ENCODE data around the gene ADAMTS8. TPM values are rescaled to one million over a fixed set of nuclear protein-coding genes. Genes with fewer than 3 reads are reported as not detected.

Gene ADAMTS8
- total and polyA plus RNA-seq, 4 donors, result 0.02 to 0.08 (median 0.07) TPM; not detected in 1

DNA sequence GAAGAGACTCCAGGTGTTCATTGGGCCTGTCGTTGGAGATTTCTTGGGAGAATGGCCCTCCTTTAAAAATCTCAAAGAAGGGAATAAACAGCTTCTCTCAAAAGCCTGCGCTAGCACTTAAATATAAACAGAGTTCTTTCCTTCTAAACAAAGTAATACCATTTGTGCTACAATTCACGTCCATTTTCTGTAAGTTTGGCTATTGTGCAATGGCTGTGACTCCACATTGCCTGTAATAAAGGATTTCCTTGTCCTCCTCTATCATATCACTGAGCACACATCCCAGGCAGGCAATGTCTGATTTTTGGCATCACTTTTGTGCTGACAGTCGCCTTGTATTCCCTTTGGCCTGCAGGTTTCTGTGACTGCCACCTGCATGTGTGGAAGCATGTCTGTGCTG is 4.9 kb upstream of the ADAMTS8 start:
- Histone ChIP-seq H3K27ac (ENCODE audit: low read depth in 1 of 2, low read length in 2 of 2) (no peak overlapping the region), H3K4me3 (ENCODE audit: low read depth in 1 of 3, low read length in 3 of 3) (no peak overlapping the region), H3K27me3 (ENCODE audit: control insufficient read depth in 4 of 4, insufficient read depth in 4 of 4, low read length in 3 of 4) (peaks cover 0 to 9% (median 1%) of the 10 kb centered on the region in 4 donors), H3K9ac (ENCODE audit: low read depth in 1 of 2, low read length in 2 of 2) (no peak overlapping the region), H3K36me3 (ENCODE audit: control insufficient read depth in 4 of 4, insufficient read depth in 3 of 4, low read depth in 1 of 4, low read length in 3 of 4) (no peaks in the 10 kb centered on the region), H3K4me1 (ENCODE audit: control insufficient read depth in 4 of 4, insufficient read depth in 4 of 4, low read length in 3 of 4) (peaks cover 2 to 14% (median 7%) of the 10 kb centered on the region in 4 donors), H3K9me3 (ENCODE audit: control insufficient read depth in 4 of 4, low read length in 3 of 4) (no peaks in the 10 kb centered on the region)
- TF ChIP-seq GABPA (IDR thresholded peaks at IDR 0.05 in 1 of 2, conservative IDR thresholded peaks at IDR 0.05 in 1 of 2) (no peak), EGR1 (IDR thresholded peaks at IDR 0.05; ENCODE audit: low read depth in 2 of 2) (no peak), FOXA2 (IDR thresholded peaks at IDR 0.05) (no peak), CTCF (IDR thresholded peaks at IDR 0.05; ENCODE audit: low read depth, low read length, missing input control) (no peak), ATF3 (IDR thresholded peaks at IDR 0.05) (no peak), RAD21 (IDR thresholded peaks at IDR 0.05) (no peak), RXRA (IDR thresholded peaks at IDR 0.05) (no peak), ZBTB33 (IDR thresholded peaks at IDR 0.05) (no peak), MAX (IDR thresholded peaks at IDR 0.05) (no peak), FOXA1 (IDR thresholded peaks at IDR 0.05) (no peak), YY1 (IDR thresholded peaks at IDR 0.05) (no peak), HNF4G (IDR thresholded peaks at IDR 0.05) (no peak), NR2F2 (IDR thresholded peaks at IDR 0.05) (no peak), HNF4A (conservative IDR thresholded peaks at IDR 0.05) (no peak), SP1 (IDR thresholded peaks at IDR 0.05) (no peak)
- TF ChIP-seq, protein P1, sequence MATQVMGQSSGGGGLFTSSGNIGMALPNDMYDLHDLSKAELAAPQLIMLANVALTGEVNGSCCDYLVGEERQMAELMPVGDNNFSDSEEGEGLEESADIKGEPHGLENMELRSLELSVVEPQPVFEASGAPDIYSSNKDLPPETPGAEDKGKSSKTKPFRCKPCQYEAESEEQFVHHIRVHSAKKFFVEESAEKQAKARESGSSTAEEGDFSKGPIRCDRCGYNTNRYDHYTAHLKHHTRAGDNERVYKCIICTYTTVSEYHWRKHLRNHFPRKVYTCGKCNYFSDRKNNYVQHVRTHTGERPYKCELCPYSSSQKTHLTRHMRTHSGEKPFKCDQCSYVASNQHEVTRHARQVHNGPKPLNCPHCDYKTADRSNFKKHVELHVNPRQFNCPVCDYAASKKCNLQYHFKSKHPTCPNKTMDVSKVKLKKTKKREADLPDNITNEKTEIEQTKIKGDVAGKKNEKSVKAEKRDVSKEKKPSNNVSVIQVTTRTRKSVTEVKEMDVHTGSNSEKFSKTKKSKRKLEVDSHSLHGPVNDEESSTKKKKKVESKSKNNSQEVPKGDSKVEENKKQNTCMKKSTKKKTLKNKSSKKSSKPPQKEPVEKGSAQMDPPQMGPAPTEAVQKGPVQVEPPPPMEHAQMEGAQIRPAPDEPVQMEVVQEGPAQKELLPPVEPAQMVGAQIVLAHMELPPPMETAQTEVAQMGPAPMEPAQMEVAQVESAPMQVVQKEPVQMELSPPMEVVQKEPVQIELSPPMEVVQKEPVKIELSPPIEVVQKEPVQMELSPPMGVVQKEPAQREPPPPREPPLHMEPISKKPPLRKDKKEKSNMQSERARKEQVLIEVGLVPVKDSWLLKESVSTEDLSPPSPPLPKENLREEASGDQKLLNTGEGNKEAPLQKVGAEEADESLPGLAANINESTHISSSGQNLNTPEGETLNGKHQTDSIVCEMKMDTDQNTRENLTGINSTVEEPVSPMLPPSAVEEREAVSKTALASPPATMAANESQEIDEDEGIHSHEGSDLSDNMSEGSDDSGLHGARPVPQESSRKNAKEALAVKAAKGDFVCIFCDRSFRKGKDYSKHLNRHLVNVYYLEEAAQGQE (IDR thresholded peaks at IDR 0.05), result no peak
- WGBS, result 84% methylated on average over 4 of the region's 4 CpGs
- DNase-seq (ENCODE audit: low spot score), result no peak

DNA sequence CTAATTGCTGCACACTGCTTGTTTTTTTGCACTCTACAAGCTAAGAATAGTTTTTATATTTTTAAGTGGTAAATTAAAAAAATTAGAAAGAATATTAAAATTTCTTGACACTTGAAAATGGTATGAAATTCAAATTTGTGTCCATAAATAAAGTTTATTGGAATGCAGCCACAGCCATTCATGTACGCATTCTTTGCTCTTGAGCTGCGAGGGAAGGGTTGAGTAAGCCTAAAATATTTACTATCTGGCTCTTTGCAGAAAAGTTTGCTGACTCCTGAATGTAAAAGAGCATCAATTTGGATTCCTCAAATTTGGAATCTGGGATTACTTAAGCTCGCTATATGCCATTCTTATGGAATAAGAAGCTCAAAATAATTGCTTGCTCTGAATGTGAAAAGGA is 3.4 kb upstream of the ADAMTS8 start:
- DNase-seq (ENCODE audit: low spot score), result no peak
- peaks cover 11 to 28% (median 19%) of the 10 kb centered on the region in 4 donors for H3K4me1 ChIP-seq (ENCODE audit: control insufficient read depth in 4 of 4, insufficient read depth in 4 of 4, low read length in 3 of 4)
- no peaks in the 10 kb centered on the region for H3K36me3 ChIP-seq (ENCODE audit: control insufficient read depth in 4 of 4, insufficient read depth in 3 of 4, low read depth in 1 of 4, low read length in 3 of 4)
- H3K27me3 ChIP-seq (ENCODE audit: control insufficient read depth in 4 of 4, insufficient read depth in 4 of 4, low read length in 3 of 4), result peaks cover 0 to 9% (median 2%) of the 10 kb centered on the region in 4 donors
- no peak overlapping the region for H3K9ac ChIP-seq (ENCODE audit: low read depth in 1 of 2, low read length in 2 of 2)
- no peak overlapping the region for H3K4me3 ChIP-seq (ENCODE audit: low read depth in 1 of 3, low read length in 3 of 3)
- no peak overlapping the region for H3K27ac ChIP-seq (ENCODE audit: low read depth in 1 of 2, low read length in 2 of 2)
- 48% methylated on average over 3 of the region's 3 CpGs for WGBS
- no peak for TF ChIP-seq YY1 (IDR thresholded peaks at IDR 0.05)
- no peak for TF ChIP-seq NR2F2 (IDR thresholded peaks at IDR 0.05)
- no peak for TF ChIP-seq RXRA (IDR thresholded peaks at IDR 0.05)
- no peak for TF ChIP-seq MAX (IDR thresholded peaks at IDR 0.05)
- TF ChIP-seq CTCF (IDR thresholded peaks at IDR 0.05; ENCODE audit: low read depth, low read length, missing input control), result no peak
- no peak for TF ChIP-seq JUND (IDR thresholded peaks at IDR 0.05)
- no peak for TF ChIP-seq EGR1 (IDR thresholded peaks at IDR 0.05; ENCODE audit: low read depth in 2 of 2)
- TF ChIP-seq FOXA1 (IDR thresholded peaks at IDR 0.05), result no peak
- TF ChIP-seq HNF4G (IDR thresholded peaks at IDR 0.05), result no peak
- no peaks in the 10 kb centered on the region for H3K9me3 ChIP-seq (ENCODE audit: control insufficient read depth in 4 of 4, low read length in 3 of 4)

Data from liver (tissue), 9 donors.